K562 (cell line): ENCODE data around the gene UNC119. TPM values are rescaled to one million over a fixed set of nuclear protein-coding genes. Genes with fewer than 3 reads are reported as not detected.

Experiments used
- ATAC-seq: fragments of 200-7000 bp; cut with Tn5 transposase; 3 replicates; pipeline ENCODE4 v1.9.1; 2020; ENCODE audit warnings: moderate library complexity
- BruUV-seq: library from RNA; stranded (reverse); fragments of 400-500 nt; replicated peaks from 2 replicates; lab custom pipeline; 2021; lab: Mats Ljungman, UMichigan
- CTCF ChIA-PET: fragments of 300-600 bp; formaldehyde crosslinking; extraction: SDS; loops from one replicate; lab custom pipeline; 2021; ENCODE audit warnings: low intra/inter-chr PET ratio; lab: Yijun Ruan, JAX
- POLR2A ChIA-PET: fragments of 300-600, 350-650 bp; sonication (Branson Sonifier 250); formaldehyde crosslinking; extraction: SDS; loops from one replicate; lab custom pipeline; 2021; ENCODE audit warnings: antibody characterized with exemption, inconsistent platforms; lab: Yijun Ruan, JAX
- DNase-seq, 4 experiments: peaks; one replicate each; pipeline versions ENCODE4 v3.0.0 to v3.0.0-alpha.2; 2011 to 2018; ENCODE audit warnings: low spot score in 3 of 4, mixed read lengths in 3 of 4; ENCODE audit errors: extremely low read depth in 1 of 4
- FAIRE-seq: peaks from 2 replicates; lab custom pipeline; 2011; peaks lifted over from hg19 to GRCh38; lab: Jason Lieb, UNC
- H2AFZ ChIP-seq: 2 replicates; pipeline ENCODE4 v1.6.0; 2011; ENCODE audit warnings: low read depth, low read length, control low read depth, inconsistent platforms
- H3K27ac ChIP-seq: fragments of 200-600 bp; 3 replicates; pipeline ENCODE4 v1.8.0; 2011; ENCODE audit warnings: low read depth, mild to moderate bottlenecking, control low read depth, inconsistent platforms, low read length, moderate library complexity, mixed read lengths; ENCODE audit errors: extremely low read depth
- H3K27me3 ChIP-seq, 2 experiments: fragments of 300-600 bp in 1 of 2; 2 replicates in 1 of 2; 3 replicates in 1 of 2; pipeline versions ENCODE4 v1.6.0 to v1.8.0; 2011; ENCODE audit warnings: inconsistent platforms in 2 of 2, low read length in 2 of 2, mild to moderate bottlenecking in 1 of 2, mixed read lengths in 1 of 2, moderate library complexity in 1 of 2; ENCODE audit not compliant: control insufficient read depth in 2 of 2, insufficient read depth in 2 of 2
- H3K36me3 ChIP-seq: fragments of 300-600 bp; 3 replicates; pipeline ENCODE4 v1.8.0; 2011; ENCODE audit warnings: mild to moderate bottlenecking, low read length, inconsistent platforms; ENCODE audit not compliant: control insufficient read depth, insufficient read depth
- H3K4me1 ChIP-seq, 2 experiments: fragments of 200-600 bp in 1 of 2; replicated peaks in 1 of 2; 2 replicates in 1 of 2; 3 replicates in 1 of 2; pipeline versions ENCODE4 v1.5.1 to v1.8.0; 2011; ENCODE audit warnings: inconsistent platforms in 2 of 2, low read length in 2 of 2, mild to moderate bottlenecking in 1 of 2, mixed read lengths in 1 of 2, moderate library complexity in 1 of 2; ENCODE audit not compliant: control insufficient read depth in 2 of 2, insufficient read depth in 2 of 2
- H3K4me2 ChIP-seq: 2 replicates; pipeline ENCODE4 v1.6.1; 2011; ENCODE audit warnings: low read length, control low read depth, inconsistent platforms, mixed read lengths; ENCODE audit not compliant: insufficient read depth
- H3K4me3 ChIP-seq: fragments of 200-600 bp; sonication (generic), shearing (Covaris generic); 2 replicates; pipeline ENCODE4 v1.5.1; 2016; ENCODE audit warnings: control low read depth, inconsistent platforms
- H3K79me2 ChIP-seq: fragments of 200-600 bp; 3 replicates; pipeline ENCODE4 v1.8.0; 2011; ENCODE audit warnings: low read length, inconsistent platforms; ENCODE audit not compliant: control insufficient read depth, insufficient read depth
- H3K9ac ChIP-seq, 2 experiments: 2 replicates each; pipeline versions ENCODE4 v1.6.0 to v1.6.1; 2011; ENCODE audit warnings: low read depth in 2 of 2, low read length in 2 of 2, control low read depth in 1 of 2, inconsistent platforms in 1 of 2, mild to moderate bottlenecking in 1 of 2, mixed read lengths in 1 of 2; ENCODE audit not compliant: insufficient read depth in 1 of 2
- H3K9me1 ChIP-seq: one replicate; pipeline ENCODE4 v1.6.0; 2011; ENCODE audit warnings: inconsistent platforms, mild to moderate bottlenecking, low read length, moderate library complexity; ENCODE audit not compliant: control insufficient read depth, insufficient read depth
- H3K9me3 ChIP-seq: replicated peaks from 2 replicates; pipeline ENCODE4 v1.5.1; 2011; ENCODE audit warnings: low read depth, low read length, inconsistent platforms; ENCODE audit not compliant: control insufficient read depth, insufficient read depth
- H4K20me1 ChIP-seq: replicated peaks from 2 replicates; pipeline ENCODE4 v1.6.1; 2011; ENCODE audit warnings: low read length, inconsistent platforms, mixed read lengths; ENCODE audit not compliant: control insufficient read depth, insufficient read depth
- NELFE ChIP-seq: IDR thresholded peaks from 2 replicates; pipeline ENCODE4 v1.6.1; 2011; ENCODE audit warnings: mild to moderate bottlenecking; ENCODE audit not compliant: insufficient read depth, insufficient read length
- SIN3A ChIP-seq, 2 experiments: fragments of 150-350 bp in 1 of 2; IDR thresholded peaks; 2 replicates each; pipeline ENCODE4 v1.6.1; 2011 to 2016; ENCODE audit warnings: borderline replicate concordance in 2 of 2, low read depth in 2 of 2, low read length in 2 of 2, mild to moderate bottlenecking in 2 of 2, moderate library complexity in 2 of 2; ENCODE audit not compliant: control insufficient read depth in 1 of 2
- SPI1 ChIP-seq: IDR thresholded peaks from 2 replicates; pipeline ENCODE4 v1.6.1; 2011; ENCODE audit warnings: low read depth, low read length, control low read depth, borderline replicate concordance
- TCFL5 ChIP-seq: fragments of 250-450 bp; sonication (Bioruptor Pico); conservative IDR thresholded peaks from 2 replicates; pipeline ENCODE4 v1.6.1; 2021; ENCODE audit warnings: mild to moderate bottlenecking, moderate library complexity, matching md5 sums
- WGBS: fragments of 100-300 bp; shearing (Covaris generic); methylation state at CpG from one replicate; pipeline ENCODE4 v1.1.6; 2016; ENCODE audit warnings: low coverage, mixed read lengths; ENCODE audit not compliant: insufficient coverage; ENCODE audit errors: missing lambda C conversion rate; 5-methylcytosine and 5-hydroxymethylcytosine counted together
- in situ Hi-C: fragments of 300-500 bp; cut with MboI; formaldehyde crosslinking; loops from 4 replicates; pipeline ENCODE4 v1.15.0; 2018; ENCODE audit warnings: inconsistent platforms, mixed read lengths
- intact Hi-C: fragments of 100-400 bp; cut with micrococcal nuclease; formaldehyde crosslinking; loops from 2 replicates; pipeline ENCODE4 v1.14.2; 2022
- polyA plus RNA-seq, 8 experiments: library from polyadenylated mRNA; depleted of rRNA in 4 of 8; stranded (reverse) in 5 of 8; unstranded in 3 of 8; fragments of >200 nt; fragmentation: Nextera tagmentation in 2 of 8; fragmentation: Illumina TruSeq in 1 of 8; extraction: Ambion mirVana in 2 of 8; extraction: Trizol in 1 of 8; gene quantifications; 2 replicates each; pipeline versions ENCODE4 v1.2.1 to v1.2.3, GENCODE V29; 2011 to 2014; ENCODE audit warnings: inconsistent platforms in 1 of 8, missing spikeins in 1 of 8
- total RNA-seq, 7 experiments: library from RNA; depleted of rRNA in 6 of 7; stranded (reverse); fragments of >200 nt in 6 of 7; fragmentation: Illumina TruSeq in 2 of 7; extraction: Trizol in 2 of 7; gene quantifications; 2 replicates each; pipeline versions ENCODE4 v1.2.1 to v1.2.3, GENCODE V29; 2011 to 2021; ENCODE audit warnings: low replicate concordance in 1 of 7
- TF ChIP-seq, protein P1 (sequence below): fragments of 250-450 bp; sonication (Bioruptor Pico); IDR thresholded peaks from 2 replicates; pipeline ENCODE4 v1.5.0; 2020; ENCODE audit warnings: mild to moderate bottlenecking
- TF ChIP-seq, protein P2 (sequence below): fragments of 250-450 bp; sonication (Bioruptor Pico); IDR thresholded peaks from 2 replicates; pipeline ENCODE4 v1.4.0; 2020; ENCODE audit warnings: borderline replicate concordance

The UNC119 gene
- total and polyA plus RNA-seq, 9 of the 15 experiments (the other 6 are each of a cell fraction or from before 2014, with no cell fraction given) = 0.37 to 47.7 (median 16.3) TPM

DNA sequence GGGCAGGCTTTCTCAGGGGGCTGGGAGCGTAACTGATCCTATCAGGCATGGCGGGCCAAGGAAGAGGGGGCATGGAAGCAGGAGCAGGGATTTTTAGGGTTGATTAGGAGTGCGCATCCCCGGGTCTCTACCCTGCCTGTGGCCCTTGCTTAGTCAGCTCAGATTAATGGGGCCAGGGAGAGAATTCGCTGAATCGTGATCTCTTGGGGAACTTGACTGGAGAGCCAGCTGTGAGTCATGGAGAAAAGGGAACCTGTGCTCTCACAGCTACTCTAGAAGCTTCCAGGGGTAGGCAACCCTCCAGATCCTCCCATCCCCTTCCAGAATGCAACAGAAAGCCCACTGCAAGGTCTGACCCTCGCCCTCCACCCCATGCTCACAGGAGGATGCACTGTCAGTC lies 42.6 kb downstream of the UNC119 start (continued):
- TF ChIP-seq, protein P1, sequence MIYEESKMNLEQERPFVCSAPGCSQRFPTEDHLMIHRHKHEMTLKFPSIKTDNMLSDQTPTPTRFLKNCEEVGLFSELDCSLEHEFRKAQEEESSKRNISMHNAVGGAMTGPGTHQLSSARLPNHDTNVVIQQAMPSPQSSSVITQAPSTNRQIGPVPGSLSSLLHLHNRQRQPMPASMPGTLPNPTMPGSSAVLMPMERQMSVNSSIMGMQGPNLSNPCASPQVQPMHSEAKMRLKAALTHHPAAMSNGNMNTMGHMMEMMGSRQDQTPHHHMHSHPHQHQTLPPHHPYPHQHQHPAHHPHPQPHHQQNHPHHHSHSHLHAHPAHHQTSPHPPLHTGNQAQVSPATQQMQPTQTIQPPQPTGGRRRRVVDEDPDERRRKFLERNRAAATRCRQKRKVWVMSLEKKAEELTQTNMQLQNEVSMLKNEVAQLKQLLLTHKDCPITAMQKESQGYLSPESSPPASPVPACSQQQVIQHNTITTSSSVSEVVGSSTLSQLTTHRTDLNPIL (CRISPR knock-in tag) = no peak
- TF ChIP-seq SIN3A (IDR thresholded peaks at IDR 0.05; ENCODE audit: borderline replicate concordance in 2 of 2, control insufficient read depth in 1 of 2, low read depth in 2 of 2, low read length in 2 of 2) = no peak
- TF ChIP-seq, protein P2, sequence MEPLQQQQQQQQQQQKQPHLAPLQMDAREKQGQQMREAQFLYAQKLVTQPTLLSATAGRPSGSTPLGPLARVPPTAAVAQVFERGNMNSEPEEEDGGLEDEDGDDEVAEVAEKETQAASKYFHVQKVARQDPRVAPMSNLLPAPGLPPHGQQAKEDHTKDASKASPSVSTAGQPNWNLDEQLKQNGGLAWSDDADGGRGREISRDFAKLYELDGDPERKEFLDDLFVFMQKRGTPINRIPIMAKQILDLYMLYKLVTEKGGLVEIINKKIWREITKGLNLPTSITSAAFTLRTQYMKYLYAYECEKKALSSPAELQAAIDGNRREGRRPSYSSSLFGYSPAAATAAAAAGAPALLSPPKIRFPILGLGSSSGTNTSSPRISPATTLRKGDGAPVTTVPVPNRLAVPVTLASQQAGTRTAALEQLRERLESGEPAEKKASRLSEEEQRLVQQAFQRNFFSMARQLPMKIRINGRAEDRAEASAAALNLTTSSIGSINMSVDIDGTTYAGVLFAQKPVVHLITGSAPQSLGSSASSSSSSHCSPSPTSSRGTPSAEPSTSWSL = no peak

DNA sequence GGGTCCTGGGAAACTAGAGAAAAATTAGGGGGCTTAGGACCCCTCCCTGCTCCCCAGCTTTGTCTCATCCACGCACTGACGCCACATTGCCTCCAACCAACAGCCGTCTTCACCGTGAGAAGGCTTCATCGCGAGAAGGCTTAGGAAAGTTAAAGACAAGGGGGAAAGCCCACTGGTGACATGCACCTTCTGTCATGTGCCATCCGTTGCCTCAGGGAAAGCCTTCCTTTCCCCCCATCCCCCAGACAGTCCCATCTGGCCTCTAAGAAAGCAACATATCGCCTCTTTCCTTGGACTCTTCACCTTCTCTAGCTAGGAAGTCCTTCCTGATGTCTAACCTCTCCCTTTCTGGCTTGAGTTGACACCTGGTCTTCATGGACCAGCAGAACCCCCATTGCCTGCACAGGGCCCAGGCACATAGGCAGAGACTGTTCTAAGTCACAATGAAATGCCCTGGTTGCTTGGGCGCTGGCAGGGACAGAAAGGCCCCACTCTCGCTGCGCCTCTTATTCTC lies 44.2 kb downstream of the UNC119 start:
- Histone ChIP-seq H3K4me1 (peaks cover 0 to 9% of the 10 kb centered on the region in 2 experiments; a peak in 1 of 5 replicates), H3K9ac (no peak overlapping the region), H3K9me1 (no peaks in the 10 kb centered on the region), H3K4me3 (no peak overlapping the region), H3K4me2 (no peak overlapping the region), H3K79me2 (no peaks in the 10 kb centered on the region), H3K27ac (no peak overlapping the region), H3K9me3 (no peaks in the 10 kb centered on the region), H4K20me1 (peaks cover 16% of the 10 kb centered on the region), H3K27me3 (peaks cover 30 to 61% of the 10 kb centered on the region in 2 experiments), H2AFZ (no peak overlapping the region), H3K36me3 (no peaks in the 10 kb centered on the region)
- no peak for DNase-seq
- 1% methylated on average over 11 of the region's 11 CpGs for WGBS
- intact Hi-C loops (no loop called here), in situ Hi-C loops (no loop called here)
- no peak for FAIRE-seq
- POLR2A ChIA-PET = interaction anchor here (0.6 to 2.3 kb wide), 3 partner anchors 13 to 266 kb away, joined by 4 to 7 read pairs (median 5); no protein-coding TSS in a partner anchor
- no TSS peak for BruUV-seq
- no peak for ATAC-seq
- CTCF ChIA-PET = no interaction called here
- no peak for TF ChIP-seq TCFL5 (CRISPR knock-in tag)
- TF ChIP-seq NELFE = no peak
- no peak for TF ChIP-seq SPI1
